GM10266 (cell line): ENCODE data around the gene GHR.

Experiments
- DNase-seq: peaks from one replicate; pipeline ENCODE4 v3.0.0; 2012; ENCODE audit errors: extremely low spot score
- TF ChIP-seq, protein P1 (sequence below): IDR thresholded peaks from 2 replicates; pipeline ENCODE4 v1.5.1; 2012; ENCODE audit warnings: mild to moderate bottlenecking, low read depth; ENCODE audit not compliant: control insufficient read depth, insufficient read depth; ENCODE audit errors: missing control alignments

Gene GHR

DNA sequence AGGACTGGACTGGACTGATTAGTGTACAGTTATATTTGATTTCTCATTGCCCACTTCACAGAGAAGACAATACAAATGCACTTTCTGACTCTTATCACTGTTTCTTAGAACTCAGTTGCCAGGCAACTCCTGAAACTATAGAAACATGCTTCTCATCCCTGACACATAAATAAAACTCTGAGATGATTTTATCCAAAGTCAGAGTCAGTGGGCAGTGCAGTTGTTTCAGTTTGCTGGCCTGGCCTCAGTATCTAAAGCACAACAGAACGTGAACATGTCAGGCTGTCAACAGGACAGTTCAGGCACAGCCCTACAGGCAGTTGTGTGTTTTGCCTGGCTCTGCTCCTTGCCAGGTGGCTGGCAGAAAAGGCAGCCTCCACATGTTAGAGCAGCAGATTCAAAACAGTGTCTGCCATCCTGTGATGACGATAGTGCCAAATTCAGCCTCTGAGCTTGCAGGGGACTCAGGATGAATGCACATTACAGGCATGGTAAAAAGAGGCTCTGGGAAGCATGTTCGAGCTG is 268.2 kb downstream of the GHR start:
- no peak for DNase-seq
- TF ChIP-seq, protein P1, sequence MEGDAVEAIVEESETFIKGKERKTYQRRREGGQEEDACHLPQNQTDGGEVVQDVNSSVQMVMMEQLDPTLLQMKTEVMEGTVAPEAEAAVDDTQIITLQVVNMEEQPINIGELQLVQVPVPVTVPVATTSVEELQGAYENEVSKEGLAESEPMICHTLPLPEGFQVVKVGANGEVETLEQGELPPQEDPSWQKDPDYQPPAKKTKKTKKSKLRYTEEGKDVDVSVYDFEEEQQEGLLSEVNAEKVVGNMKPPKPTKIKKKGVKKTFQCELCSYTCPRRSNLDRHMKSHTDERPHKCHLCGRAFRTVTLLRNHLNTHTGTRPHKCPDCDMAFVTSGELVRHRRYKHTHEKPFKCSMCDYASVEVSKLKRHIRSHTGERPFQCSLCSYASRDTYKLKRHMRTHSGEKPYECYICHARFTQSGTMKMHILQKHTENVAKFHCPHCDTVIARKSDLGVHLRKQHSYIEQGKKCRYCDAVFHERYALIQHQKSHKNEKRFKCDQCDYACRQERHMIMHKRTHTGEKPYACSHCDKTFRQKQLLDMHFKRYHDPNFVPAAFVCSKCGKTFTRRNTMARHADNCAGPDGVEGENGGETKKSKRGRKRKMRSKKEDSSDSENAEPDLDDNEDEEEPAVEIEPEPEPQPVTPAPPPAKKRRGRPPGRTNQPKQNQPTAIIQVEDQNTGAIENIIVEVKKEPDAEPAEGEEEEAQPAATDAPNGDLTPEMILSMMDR: no peak

DNA sequence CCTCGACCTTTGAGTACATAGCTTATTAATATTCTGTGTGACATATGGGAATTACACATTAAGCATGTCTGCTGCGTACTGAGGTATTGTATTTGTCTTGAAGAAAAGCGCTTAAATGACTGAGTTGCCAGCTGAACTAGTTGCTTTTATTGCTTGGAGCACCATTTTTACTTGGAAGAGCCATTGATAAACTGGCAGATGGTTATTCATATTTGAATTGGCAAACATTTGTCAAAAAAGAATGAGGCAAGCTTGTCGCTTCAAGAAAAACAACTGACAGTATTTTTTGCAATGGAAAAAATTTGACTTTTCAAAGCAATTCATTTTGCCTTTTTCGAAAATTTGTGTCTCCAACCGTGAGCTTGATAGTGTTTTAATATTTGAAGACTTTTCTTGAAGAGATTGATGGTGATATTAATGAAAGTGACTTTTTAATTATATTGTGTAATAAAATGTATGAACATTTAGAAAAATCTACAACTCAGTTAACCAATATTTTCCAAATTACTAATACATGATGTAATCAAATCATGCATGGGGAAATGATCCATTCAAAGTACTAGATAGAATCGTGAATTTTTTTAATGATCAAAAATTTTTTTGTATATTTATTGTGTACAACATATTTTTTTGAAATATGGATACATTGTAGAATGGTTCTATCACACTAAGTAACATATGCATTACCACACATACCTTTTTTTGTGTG is 278.3 kb downstream of the GHR start:
- DNase-seq: no peak
- TF ChIP-seq, protein P1: no peak

DNA sequence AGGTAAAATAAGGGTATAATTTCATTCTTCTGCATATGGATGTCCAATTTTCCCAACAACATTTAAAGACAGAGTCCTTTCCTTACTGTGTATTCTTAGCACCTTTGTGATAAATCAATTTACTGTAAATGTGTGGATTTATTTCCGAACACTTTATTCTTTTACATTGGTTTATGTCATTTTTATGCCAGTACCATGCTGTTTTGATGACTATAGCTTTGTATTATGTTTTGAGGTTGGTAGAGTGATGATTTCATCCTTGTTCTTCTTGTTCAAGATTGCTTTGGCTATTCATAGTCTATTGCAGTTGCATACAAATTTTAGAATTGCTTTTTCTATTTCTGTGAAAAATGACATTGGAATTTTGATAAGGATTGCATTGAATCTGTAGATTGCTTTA is 280.0 kb downstream of the GHR start:
- TF ChIP-seq, protein P1: no peak

DNA sequence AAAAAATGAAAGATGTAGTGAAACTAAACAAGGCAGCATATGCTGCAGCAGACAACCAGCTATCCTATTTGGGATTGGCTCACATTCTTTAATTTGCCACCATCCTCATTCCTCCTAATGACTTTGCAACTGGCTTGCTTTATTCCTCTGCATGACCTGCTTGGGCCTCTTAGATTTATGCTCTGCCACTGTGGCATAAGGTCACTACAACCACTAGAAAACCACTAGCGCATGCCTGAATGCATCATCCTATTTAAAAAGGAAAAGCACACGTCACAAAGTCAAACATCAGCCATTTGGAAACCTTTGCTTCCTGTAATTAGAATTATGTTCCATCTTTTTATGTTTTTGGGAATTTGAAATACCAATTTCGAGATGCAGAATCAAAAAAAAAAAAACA is 292.5 kb downstream of the GHR start:
- TF ChIP-seq, protein P1: no peak
- no peak for DNase-seq

More for the DNA sequence above, 280.0 kb downstream of the GHR start:
- no peak for DNase-seq

DNA sequence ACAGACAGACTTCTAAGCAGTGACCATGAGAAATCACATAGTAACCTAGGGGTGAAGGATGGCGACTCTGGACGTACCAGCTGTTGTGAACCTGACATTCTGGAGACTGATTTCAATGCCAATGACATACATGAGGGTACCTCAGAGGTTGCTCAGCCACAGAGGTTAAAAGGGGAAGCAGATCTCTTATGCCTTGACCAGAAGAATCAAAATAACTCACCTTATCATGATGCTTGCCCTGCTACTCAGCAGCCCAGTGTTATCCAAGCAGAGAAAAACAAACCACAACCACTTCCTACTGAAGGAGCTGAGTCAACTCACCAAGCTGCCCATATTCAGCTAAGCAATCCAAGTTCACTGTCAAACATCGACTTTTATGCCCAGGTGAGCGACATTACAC is 295.4 kb downstream of the GHR start:
- TF ChIP-seq, protein P1: no peak
- no peak for DNase-seq

DNA sequence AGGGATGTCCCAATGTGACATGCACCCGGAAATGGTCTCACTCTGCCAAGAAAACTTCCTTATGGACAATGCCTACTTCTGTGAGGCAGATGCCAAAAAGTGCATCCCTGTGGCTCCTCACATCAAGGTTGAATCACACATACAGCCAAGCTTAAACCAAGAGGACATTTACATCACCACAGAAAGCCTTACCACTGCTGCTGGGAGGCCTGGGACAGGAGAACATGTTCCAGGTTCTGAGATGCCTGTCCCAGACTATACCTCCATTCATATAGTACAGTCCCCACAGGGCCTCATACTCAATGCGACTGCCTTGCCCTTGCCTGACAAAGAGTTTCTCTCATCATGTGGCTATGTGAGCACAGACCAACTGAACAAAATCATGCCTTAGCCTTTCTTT is 295.8 kb downstream of the GHR start:
- DNase-seq: no peak
- TF ChIP-seq, protein P1: no peak

DNA sequence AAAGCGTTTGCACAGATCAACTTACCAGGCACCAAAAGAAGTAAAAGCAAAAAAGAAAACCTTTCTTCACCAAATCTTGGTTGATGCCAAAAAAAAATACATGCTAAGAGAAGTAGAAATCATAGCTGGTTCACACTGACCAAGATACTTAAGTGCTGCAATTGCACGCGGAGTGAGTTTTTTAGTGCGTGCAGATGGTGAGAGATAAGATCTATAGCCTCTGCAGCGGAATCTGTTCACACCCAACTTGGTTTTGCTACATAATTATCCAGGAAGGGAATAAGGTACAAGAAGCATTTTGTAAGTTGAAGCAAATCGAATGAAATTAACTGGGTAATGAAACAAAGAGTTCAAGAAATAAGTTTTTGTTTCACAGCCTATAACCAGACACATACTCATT is 297.0 kb downstream of the GHR start:
- no peak for DNase-seq
- TF ChIP-seq, protein P1: no peak
